Adipocyte (in vitro differentiated cells): ENCODE results near the gene ACADS.

Experiments
- DNase-seq: peaks from one replicate; pipeline ENCODE4 v3.0.0-alpha.2; 2015; ENCODE audit warnings: low read depth
- H3K27me3 ChIP-seq: replicated peaks from 2 replicates; pipeline ENCODE4 v1.7.0; 2013; ENCODE audit warnings: mild to moderate bottlenecking, low read length, moderate library complexity; ENCODE audit not compliant: control insufficient read depth, insufficient read depth
- H3K36me3 ChIP-seq: 2 replicates; pipeline ENCODE4 v1.7.0; 2013; ENCODE audit warnings: low read length, mild to moderate bottlenecking, moderate library complexity; ENCODE audit not compliant: control insufficient read depth, insufficient read depth, severe bottlenecking
- H3K4me1 ChIP-seq: 2 replicates; pipeline ENCODE4 v1.7.0; 2013; ENCODE audit warnings: mild to moderate bottlenecking, low read length, moderate library complexity; ENCODE audit not compliant: control insufficient read depth, insufficient read depth
- H3K4me3 ChIP-seq: 2 replicates; pipeline ENCODE4 v1.7.0; 2013; ENCODE audit warnings: mild to moderate bottlenecking, low read length, moderate library complexity
- H3K9ac ChIP-seq: 2 replicates; pipeline ENCODE4 v1.7.0; 2013; ENCODE audit warnings: mild to moderate bottlenecking, low read length, moderate library complexity
- H3K9me3 ChIP-seq: 2 replicates; pipeline ENCODE4 v1.7.0; 2013; ENCODE audit warnings: mild to moderate bottlenecking, low read length, moderate library complexity; ENCODE audit not compliant: control insufficient read depth

ACADS gene

DNA sequence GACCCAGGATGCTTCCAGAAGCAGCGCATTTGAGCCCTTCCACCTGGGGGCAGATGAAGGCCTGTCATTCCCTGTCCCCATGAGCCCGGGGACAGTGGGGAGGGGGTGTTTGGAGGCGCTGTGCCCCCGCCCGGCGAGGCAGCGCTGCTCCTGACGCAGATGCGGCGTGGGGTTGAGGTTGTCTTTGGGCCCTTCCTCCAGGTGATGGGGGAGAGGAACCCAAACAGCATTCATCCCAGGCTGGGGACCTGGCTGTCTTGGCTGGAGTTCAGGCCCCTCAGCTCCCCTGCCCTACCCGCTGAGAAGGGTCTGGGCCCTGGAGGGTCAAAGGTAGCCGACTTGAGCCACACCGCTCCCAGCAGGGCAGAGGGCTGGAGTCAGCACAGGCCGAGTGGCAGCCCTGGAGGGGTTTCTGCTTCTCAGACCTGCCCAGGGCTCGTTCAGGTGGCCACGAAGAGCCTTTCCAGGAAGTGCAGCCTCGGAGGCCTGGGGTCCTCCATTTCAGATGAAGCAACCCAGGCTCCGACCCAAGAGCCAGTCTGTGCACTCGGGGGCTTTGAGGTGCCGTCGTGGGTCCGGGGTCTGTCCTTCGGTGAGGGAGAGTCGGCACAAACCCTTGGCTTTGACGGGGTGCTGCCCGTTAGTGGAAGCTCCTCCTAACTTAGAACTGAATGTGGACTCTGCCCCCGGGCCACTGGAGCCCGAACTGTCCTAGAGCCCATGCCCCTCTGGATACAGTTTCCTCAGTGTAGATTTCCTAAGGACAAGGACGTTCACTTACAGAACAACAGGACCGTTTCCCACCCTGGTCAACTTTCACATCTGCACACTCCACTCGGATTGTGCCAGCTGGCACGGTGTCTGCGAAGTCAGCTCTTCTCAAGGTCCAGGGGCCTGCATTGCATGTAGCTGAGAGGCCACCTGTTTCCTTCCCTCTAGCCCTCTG is 16.1 kb downstream of the ACADS start:
- Histone ChIP-seq H3K36me3 (peaks cover 11% of the 10 kb centered on the region), H3K9ac (no peak overlapping the region), H3K9me3 (no peaks in the 10 kb centered on the region), H3K4me1 (no peaks in the 10 kb centered on the region), H3K4me3 (no peak overlapping the region), H3K27me3 (no peaks in the 10 kb centered on the region)
- DNase-seq, result no peak

DNA sequence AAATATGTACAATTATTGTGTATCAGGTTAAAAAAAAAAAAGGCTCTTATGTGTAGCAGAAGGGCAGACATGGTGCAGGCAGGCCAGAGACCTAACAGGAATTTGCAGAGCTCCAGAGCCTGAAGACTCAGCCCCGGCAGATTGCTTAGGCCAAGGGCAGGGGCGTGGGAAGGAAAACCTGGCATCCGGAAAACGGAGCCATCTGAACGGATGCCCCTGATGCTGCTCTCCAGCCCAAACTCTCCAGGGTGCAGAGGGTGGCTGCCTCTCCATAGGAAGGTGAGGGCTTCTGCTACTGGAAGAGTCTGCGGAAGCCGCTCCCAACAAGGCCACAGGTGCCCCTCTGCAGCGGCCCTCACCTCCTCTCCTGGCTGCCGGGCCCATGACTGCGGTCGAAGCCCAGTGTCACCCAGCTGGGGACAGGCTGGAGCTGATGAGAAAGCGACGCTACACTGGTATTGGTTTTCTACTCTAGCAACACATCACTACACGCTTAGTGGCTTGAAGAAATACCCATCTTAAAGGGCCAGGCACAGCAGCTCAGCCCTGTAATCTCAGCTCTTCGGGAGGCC is 19.4 kb downstream of the ACADS start:
- H3K4me3 ChIP-seq, result no peak overlapping the region
- H3K36me3 ChIP-seq, result no peaks in the 10 kb centered on the region
- H3K27me3 ChIP-seq, result no peaks in the 10 kb centered on the region
- no peak overlapping the region for H3K9ac ChIP-seq
- H3K9me3 ChIP-seq, result no peaks in the 10 kb centered on the region
- no peak for DNase-seq
- H3K4me1 ChIP-seq, result no peaks in the 10 kb centered on the region

DNA sequence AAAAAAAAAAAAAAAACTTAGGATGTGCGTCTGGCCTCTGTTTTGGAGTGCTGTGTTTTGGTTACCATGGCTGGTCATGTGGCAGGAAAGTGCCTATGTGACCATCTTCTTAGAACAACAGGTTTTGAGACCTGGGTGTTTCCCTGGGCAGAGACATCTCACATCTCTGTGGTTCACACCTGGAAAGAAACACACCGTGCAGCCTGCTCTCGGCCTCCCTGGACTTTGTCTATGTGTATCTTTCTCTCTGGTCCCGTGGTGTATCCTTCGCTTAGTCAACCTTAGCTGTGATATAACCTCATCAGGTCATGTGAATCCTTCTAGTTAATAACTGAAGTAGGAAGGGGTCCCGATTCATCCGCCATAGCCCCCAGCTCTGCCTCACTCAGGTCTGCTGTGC is 22.6 kb downstream of the ACADS start:
- H3K9me3 ChIP-seq, result no peaks in the 10 kb centered on the region
- H3K9ac ChIP-seq, result no peak overlapping the region
- no peak overlapping the region for H3K4me3 ChIP-seq
- H3K36me3 ChIP-seq, result no peaks in the 10 kb centered on the region
- H3K27me3 ChIP-seq, result no peaks in the 10 kb centered on the region
- H3K4me1 ChIP-seq, result no peaks in the 10 kb centered on the region
- DNase-seq, result no peak

DNA sequence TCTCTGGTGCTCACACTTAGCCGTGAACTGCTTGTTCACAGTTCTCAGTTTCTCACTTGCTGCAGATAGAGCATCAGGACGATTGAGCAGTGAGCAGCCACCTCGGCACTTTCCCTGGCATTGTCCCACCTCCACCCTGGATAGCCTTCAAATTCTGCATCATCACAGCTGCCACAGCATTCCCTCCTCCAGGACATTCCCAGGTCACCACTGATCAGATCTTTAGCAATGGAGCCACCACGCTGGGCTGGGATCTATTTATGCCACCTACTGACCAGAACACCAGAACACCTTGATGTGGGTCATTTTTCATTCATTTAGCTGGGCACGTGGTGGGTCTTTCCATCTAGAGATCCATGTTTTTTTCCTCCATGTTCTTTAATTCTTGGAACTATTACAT is 23.6 kb downstream of the ACADS start:
- Histone ChIP-seq H3K27me3 (no peaks in the 10 kb centered on the region), H3K4me1 (no peaks in the 10 kb centered on the region), H3K4me3 (no peak overlapping the region), H3K9me3 (no peaks in the 10 kb centered on the region), H3K36me3 (no peaks in the 10 kb centered on the region), H3K9ac (no peak overlapping the region)
- DNase-seq, result no peak

DNA sequence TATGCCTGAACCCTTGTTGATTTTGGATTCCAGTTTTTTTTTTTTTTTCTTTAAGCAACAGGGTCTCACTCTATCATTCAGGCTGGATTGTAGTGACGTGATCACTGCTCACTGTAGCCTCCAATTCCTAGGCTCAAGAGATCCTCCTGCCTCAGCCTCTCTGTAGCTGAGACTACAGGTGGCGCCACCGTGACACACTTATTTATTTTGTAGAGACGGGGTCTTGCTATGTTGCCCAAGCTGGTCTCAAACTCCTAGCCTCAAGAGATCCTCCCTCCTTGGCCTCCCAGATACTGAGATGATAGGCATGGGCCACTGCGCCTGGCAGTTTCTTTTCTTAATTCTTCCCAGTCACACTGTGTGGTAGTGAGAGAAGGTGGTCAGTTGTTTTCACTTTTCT is 25.2 kb downstream of the ACADS start:
- H3K9ac ChIP-seq, result no peak overlapping the region
- H3K4me3 ChIP-seq, result no peak overlapping the region
- H3K9me3 ChIP-seq, result peaks cover 6% of the 10 kb centered on the region
- H3K27me3 ChIP-seq, result no peaks in the 10 kb centered on the region
- DNase-seq, result no peak
- no peaks in the 10 kb centered on the region for H3K4me1 ChIP-seq
- H3K36me3 ChIP-seq, result no peaks in the 10 kb centered on the region

DNA sequence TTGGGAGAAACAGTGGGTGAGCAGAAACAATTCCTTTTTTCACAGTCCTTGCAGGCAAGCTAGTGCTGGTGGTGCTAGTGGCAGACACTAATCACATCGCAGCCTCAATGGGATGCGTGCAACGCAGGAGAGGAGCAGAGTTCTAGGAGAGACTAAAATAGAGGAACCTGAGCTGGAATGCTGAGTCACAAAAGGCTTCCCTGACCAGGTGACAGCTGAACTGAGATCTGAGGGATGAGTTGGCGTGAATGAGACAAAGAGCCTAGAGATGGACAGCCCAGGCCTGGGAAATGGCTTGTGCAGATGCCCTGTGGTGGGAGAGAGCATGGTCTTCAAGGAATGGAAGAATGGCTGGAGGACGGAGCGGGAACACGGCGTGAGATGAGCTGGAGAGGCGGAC is 25.8 kb downstream of the ACADS start:
- DNase-seq, result no peak
- H3K4me3 ChIP-seq, result no peak overlapping the region

DNA sequence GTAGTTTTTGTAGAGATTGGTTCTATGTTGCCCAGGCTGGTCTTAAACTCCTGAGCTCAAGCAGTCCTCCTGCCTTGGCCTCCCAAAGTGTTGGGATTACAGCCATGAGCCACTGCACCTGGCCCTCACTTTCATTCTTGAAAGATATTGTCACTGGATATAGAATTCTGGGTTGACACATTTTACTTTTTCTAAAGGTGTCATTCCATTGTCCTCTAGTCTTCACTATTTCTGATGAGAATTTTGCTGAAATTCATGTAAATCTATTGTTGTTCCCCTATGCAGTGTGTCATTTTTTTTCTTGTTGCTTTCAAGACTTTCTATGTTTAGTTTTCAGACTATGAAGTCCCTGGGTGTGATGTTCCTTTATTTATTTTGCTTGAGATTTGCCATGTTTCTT is 29.2 kb downstream of the ACADS start:
- no peaks in the 10 kb centered on the region for H3K27me3 ChIP-seq
- H3K4me1 ChIP-seq, result no peaks in the 10 kb centered on the region
- peaks cover 6% of the 10 kb centered on the region for H3K9me3 ChIP-seq
- no peak for DNase-seq
- H3K9ac ChIP-seq, result no peak overlapping the region
- no peak overlapping the region for H3K4me3 ChIP-seq
- no peaks in the 10 kb centered on the region for H3K36me3 ChIP-seq

More for the DNA sequence above, 25.8 kb downstream of the ACADS start:
- peaks cover 6% of the 10 kb centered on the region for H3K9me3 ChIP-seq
- no peaks in the 10 kb centered on the region for H3K4me1 ChIP-seq
- no peaks in the 10 kb centered on the region for H3K27me3 ChIP-seq
- no peaks in the 10 kb centered on the region for H3K36me3 ChIP-seq
- H3K9ac ChIP-seq, result no peak overlapping the region

DNA sequence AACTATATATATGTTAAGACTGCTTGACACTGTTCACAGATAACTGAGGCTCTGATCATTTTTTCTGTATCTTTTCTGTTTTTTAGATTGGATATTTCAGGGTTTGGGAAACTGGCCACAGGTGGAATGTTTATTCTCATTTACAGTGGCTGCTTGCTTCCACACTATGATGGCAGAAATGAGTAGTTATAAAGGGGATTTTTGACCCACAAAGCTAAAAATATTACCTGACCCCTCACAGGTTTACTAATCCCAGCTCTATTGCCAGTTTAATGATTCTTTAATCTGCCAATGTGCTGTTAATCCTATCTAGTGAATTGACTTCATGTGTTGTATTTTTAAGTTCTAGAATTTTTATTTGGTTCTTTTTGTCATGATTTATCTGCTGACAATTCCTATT is 29.6 kb downstream of the ACADS start:
- no peak for DNase-seq
- Histone ChIP-seq H3K9ac (no peak overlapping the region), H3K36me3 (no peaks in the 10 kb centered on the region), H3K4me3 (no peak overlapping the region), H3K4me1 (no peaks in the 10 kb centered on the region), H3K27me3 (no peaks in the 10 kb centered on the region), H3K9me3 (peaks cover 6% of the 10 kb centered on the region)

DNA sequence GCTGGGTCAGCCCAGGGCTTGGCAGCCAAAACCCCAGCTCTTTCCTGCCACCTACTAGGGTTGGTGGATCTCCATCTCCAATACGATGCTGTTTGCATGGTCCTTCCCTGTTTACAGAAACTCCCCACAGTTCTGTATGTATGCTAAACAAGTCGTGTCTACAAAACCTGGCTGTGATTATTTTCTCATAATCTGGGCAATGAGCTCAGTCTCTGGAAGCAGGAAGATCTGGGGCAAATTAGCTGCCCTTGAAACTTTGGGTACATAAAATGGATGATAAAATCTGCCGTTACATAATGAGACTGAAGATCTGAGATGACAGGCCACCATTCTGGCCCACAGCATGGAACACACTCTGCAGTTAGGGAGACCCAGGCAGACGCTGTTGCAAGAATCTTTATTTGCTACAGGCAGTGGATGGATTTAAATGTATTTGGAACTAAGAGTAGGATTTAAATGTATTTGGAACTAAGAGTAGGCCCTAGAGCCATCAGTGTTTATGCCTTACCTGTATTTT is 31.7 kb downstream of the ACADS start:
- H3K4me3 ChIP-seq, result no peak overlapping the region

DNA sequence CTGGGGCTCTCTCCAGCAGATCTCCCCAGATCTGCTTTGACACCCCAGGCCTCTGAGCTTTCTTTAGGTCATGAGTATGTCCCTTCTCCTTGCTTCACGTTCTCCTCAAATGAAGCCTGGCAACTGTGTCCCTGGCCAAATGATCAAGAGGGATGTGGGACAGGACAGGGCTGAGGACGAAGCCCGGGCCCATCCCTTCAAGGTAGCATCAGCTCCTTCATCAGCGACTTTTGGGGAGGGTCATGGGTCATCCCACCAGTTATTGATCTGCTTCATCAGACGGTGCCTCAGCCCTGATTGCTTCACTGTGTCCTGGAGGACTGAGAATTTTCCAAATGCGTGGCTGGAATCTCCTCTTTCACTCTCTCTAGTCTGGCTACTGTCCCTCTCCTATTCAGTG is 32.3 kb downstream of the ACADS start:
- Histone ChIP-seq H3K36me3 (peaks cover 18% of the 10 kb centered on the region), H3K27me3 (no peaks in the 10 kb centered on the region), H3K9me3 (peaks cover 6% of the 10 kb centered on the region), H3K9ac (no peak overlapping the region), H3K4me3 (no peak overlapping the region), H3K4me1 (peaks cover 10% of the 10 kb centered on the region)
- no peak for DNase-seq

More for the DNA sequence above, 31.7 kb downstream of the ACADS start:
- Histone ChIP-seq H3K9me3 (peaks cover 6% of the 10 kb centered on the region), H3K9ac (no peak overlapping the region), H3K4me1 (peaks cover 10% of the 10 kb centered on the region), H3K27me3 (no peaks in the 10 kb centered on the region), H3K36me3 (peaks cover 15% of the 10 kb centered on the region)
- DNase-seq, result no peak

DNA sequence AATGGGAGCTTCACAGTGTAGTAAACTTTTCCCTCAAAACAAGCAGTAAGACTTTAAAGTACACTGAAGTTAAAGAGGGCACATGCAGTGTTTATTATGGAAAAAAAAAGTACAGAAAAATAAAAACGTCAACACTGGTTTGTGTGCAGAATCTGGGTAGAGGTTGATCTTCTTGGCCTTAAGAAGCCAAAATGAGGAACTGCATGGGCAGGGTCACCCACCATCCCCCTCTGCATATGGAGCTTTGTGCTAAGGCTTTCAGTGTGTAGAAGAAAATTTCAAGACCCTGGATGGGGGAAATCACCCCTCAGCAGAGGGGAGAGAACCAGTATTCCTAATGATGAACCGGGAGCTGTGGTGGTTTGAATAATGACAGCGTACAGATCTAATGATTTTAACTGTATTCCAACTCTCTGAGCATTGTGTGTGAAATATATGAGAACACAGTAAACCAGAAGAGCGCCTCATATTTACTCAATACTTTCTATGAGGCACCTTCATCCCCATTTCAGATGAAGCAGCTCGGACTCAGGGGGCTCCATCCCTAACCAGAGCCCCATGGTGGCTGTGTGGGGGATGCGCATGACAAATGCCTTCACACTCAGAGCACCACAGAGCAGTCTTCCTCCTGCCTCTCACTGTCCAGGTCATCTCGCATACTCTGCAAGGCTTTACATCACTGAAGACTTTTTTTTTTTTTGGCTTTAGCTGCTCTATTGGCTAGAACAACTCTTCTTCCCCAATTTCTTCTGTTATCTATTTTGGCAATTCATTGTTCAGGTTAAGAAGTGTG is 33.4 kb downstream of the ACADS start:
- H3K36me3 ChIP-seq, result peaks cover 22% of the 10 kb centered on the region
- no peaks in the 10 kb centered on the region for H3K27me3 ChIP-seq
- peaks cover 6% of the 10 kb centered on the region for H3K9me3 ChIP-seq
- no peak overlapping the region for H3K4me3 ChIP-seq
- no peak for DNase-seq
- H3K9ac ChIP-seq, result no peak overlapping the region
- peaks cover 10% of the 10 kb centered on the region for H3K4me1 ChIP-seq
